Measurements from ENCODE around the gene ZNF385B. TPM values are rescaled to one million over a fixed set of nuclear protein-coding genes. Genes with fewer than 3 reads are reported as not detected.

ZNF385B gene
- total RNA-seq, 4 donors from 2014 or later, result 9.7 to 24.9 (median 11.4) TPM

GRCh38 chr2:179859523-179859922 is 1.9 kb downstream of the ZNF385B start:
- H3K27me3 ChIP-seq, result no peaks in the 10 kb centered on the region
- H3K4me1 ChIP-seq, result peaks cover 9 to 17% of the 10 kb centered on the region in 2 donors
- in situ Hi-C loops (cut with MboI; ENCODE audit: low sequenced_read_pairs in 4 of 4), result no loop called here
- no peak overlapping the region for H3K4me3 ChIP-seq
- DNase-seq, result no peak
- intact Hi-C loops (cut with DNase I; ENCODE audit: low total_unique reads), result no loop called here
- no peak overlapping the region for H3K27ac ChIP-seq
- H3K36me3 ChIP-seq, result no peaks in the 10 kb centered on the region
- ATAC-seq, result no peak
- no peaks in the 10 kb centered on the region for H3K9me3 ChIP-seq
- TF ChIP-seq, protein P1, sequence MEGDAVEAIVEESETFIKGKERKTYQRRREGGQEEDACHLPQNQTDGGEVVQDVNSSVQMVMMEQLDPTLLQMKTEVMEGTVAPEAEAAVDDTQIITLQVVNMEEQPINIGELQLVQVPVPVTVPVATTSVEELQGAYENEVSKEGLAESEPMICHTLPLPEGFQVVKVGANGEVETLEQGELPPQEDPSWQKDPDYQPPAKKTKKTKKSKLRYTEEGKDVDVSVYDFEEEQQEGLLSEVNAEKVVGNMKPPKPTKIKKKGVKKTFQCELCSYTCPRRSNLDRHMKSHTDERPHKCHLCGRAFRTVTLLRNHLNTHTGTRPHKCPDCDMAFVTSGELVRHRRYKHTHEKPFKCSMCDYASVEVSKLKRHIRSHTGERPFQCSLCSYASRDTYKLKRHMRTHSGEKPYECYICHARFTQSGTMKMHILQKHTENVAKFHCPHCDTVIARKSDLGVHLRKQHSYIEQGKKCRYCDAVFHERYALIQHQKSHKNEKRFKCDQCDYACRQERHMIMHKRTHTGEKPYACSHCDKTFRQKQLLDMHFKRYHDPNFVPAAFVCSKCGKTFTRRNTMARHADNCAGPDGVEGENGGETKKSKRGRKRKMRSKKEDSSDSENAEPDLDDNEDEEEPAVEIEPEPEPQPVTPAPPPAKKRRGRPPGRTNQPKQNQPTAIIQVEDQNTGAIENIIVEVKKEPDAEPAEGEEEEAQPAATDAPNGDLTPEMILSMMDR (IDR thresholded peaks at IDR 0.05 in 4 of 5, conservative IDR thresholded peaks at IDR 0.05 in 1 of 5), result no peak
- no peak for TF ChIP-seq POLR2A (IDR thresholded peaks at IDR 0.05)

DNA sequence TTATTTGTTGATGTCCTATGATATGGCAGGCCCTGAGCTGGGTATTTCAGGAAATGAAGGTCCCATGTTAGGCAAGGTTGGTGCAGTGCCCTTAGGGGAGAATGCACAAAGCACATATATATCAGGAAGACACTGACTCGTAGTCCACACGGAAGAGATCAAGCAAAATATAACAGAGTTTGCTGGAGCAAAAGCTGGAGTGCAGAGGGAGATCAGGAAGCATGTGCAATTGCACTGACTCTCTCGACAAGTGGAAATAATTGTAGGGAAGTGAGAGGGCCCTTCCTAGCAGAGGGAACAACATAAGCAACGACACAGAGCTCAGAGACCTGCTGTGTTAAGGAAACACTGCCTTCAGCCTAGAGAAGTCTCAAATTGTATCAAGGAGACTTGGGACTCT is 4.2 kb downstream of the ZNF385B start:
- in situ Hi-C loops (cut with MboI; ENCODE audit: low sequenced_read_pairs in 4 of 4), result no loop called here
- Histone ChIP-seq H3K9me3 (no peaks in the 10 kb centered on the region), H3K27ac (no peak overlapping the region), H3K4me1 (peaks cover 3 to 5% of the 10 kb centered on the region in 2 donors), H3K4me3 (no peak overlapping the region), H3K27me3 (no peaks in the 10 kb centered on the region), H3K36me3 (no peaks in the 10 kb centered on the region)
- ATAC-seq, result no peak
- no peak for DNase-seq
- TF ChIP-seq, protein P1 (IDR thresholded peaks at IDR 0.05 in 4 of 5, conservative IDR thresholded peaks at IDR 0.05 in 1 of 5), result no peak
- no peak for TF ChIP-seq POLR2A (IDR thresholded peaks at IDR 0.05)
- intact Hi-C loops (cut with DNase I; ENCODE audit: low total_unique reads), result no loop called here

GRCh38 chr2:179856205-179856604 is 5.2 kb downstream of the ZNF385B start:
- H3K27ac ChIP-seq, result no peak overlapping the region
- ATAC-seq, result no peak
- no peaks in the 10 kb centered on the region for H3K9me3 ChIP-seq
- TF ChIP-seq, protein P1 (IDR thresholded peaks at IDR 0.05 in 4 of 5, conservative IDR thresholded peaks at IDR 0.05 in 1 of 5), result no peak
- TF ChIP-seq POLR2A (IDR thresholded peaks at IDR 0.05), result no peak
- in situ Hi-C loops (cut with MboI; ENCODE audit: low sequenced_read_pairs in 4 of 4), result no loop called here
- DNase-seq, result no peak
- no peaks in the 10 kb centered on the region for H3K36me3 ChIP-seq
- H3K4me3 ChIP-seq, result no peak overlapping the region
- intact Hi-C loops (cut with DNase I; ENCODE audit: low total_unique reads), result no loop called here
- H3K4me1 ChIP-seq, result peaks cover 0 to 4% of the 10 kb centered on the region in 2 donors
- H3K27me3 ChIP-seq, result no peaks in the 10 kb centered on the region

GRCh38 chr2:179855673-179856072 is 5.7 kb downstream of the ZNF385B start:
- Histone ChIP-seq H3K36me3 (no peaks in the 10 kb centered on the region), H3K4me3 (no peak overlapping the region), H3K27me3 (no peaks in the 10 kb centered on the region), H3K4me1 (peaks cover 0 to 4% of the 10 kb centered on the region in 2 donors), H3K27ac (no peak overlapping the region), H3K9me3 (no peaks in the 10 kb centered on the region)
- no peak for ATAC-seq
- no peak for TF ChIP-seq POLR2A (IDR thresholded peaks at IDR 0.05)
- TF ChIP-seq, protein P1 (IDR thresholded peaks at IDR 0.05 in 4 of 5, conservative IDR thresholded peaks at IDR 0.05 in 1 of 5), result no peak
- in situ Hi-C loops (cut with MboI; ENCODE audit: low sequenced_read_pairs in 4 of 4) (no loop called here), intact Hi-C loops (cut with DNase I; ENCODE audit: low total_unique reads) (no loop called here)
- no peak for DNase-seq

DNA sequence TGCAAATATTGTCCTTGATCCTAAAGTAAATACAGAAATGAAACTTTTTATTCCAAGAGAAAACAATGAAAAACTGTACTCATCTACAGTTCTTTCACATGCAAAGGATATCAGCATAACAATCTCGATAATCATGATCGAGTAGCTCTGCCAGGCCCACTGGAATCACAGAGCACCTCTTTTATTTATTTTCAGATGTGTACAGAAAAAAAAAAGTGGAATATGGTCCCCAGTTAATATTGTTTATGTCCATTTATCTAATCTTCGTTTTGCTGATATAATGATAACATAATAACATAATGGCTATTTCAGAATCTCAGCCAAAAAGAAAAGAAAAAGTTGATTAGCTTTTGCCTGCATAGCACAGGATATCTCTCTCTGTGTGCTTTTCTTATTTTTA is 6.5 kb downstream of the ZNF385B start:
- DNase-seq (no peak), ATAC-seq (no peak)
- intact Hi-C loops (cut with DNase I; ENCODE audit: low total_unique reads) (no loop called here), in situ Hi-C loops (cut with MboI; ENCODE audit: low sequenced_read_pairs in 4 of 4) (no loop called here)
- H3K27me3 ChIP-seq, result no peaks in the 10 kb centered on the region
- no peaks in the 10 kb centered on the region for H3K9me3 ChIP-seq
- no peak overlapping the region for H3K4me3 ChIP-seq
- TF ChIP-seq, protein P1 (IDR thresholded peaks at IDR 0.05 in 4 of 5, conservative IDR thresholded peaks at IDR 0.05 in 1 of 5), result no peak
- TF ChIP-seq POLR2A (IDR thresholded peaks at IDR 0.05), result no peak
- no peak overlapping the region for H3K27ac ChIP-seq
- no peaks in the 10 kb centered on the region for H3K36me3 ChIP-seq
- no peaks in the 10 kb centered on the region for H3K4me1 ChIP-seq
